Right atrium auricular region (tissue), 2 donors: ENCODE data around the gene ATG7. TPM values are rescaled to one million over a fixed set of nuclear protein-coding genes. Genes with fewer than 3 reads are reported as not detected.

Source experiments
- DNase-seq: peaks from one replicate; pipeline ENCODE4 v3.0.0-alpha.2; 2019; ENCODE audit warnings: low spot score
- H3K27ac ChIP-seq, 2 donors: fragments of 200-600 bp; sonication (generic); 1 replicate in 1 of 2; 2 replicates in 1 of 2; pipeline ENCODE4 v1.5.1; 2016 to 2019
- H3K27me3 ChIP-seq, 2 donors: fragments of 200-600 bp; sonication (generic); one replicate each; pipeline versions ENCODE4 v1.5.1 to v1.6.0; 2017 to 2019
- H3K36me3 ChIP-seq: fragments of 200-600 bp; sonication (generic); one replicate; pipeline ENCODE4 v1.5.1; 2016
- H3K4me1 ChIP-seq, 2 donors: fragments of 200-600 bp; sonication (generic); one replicate each; pipeline versions ENCODE4 v1.5.1 to v1.6.0; 2017 to 2019
- H3K4me3 ChIP-seq, 2 donors: fragments of 200-600 bp; sonication (generic); 1 replicate in 1 of 2; 2 replicates in 1 of 2; pipeline ENCODE4 v1.5.1; 2017 to 2019; ENCODE audit warnings: mild to moderate bottlenecking in 1 of 2, moderate library complexity in 1 of 2
- H3K9me3 ChIP-seq, 2 donors: fragments of 200-600 bp; sonication (generic); one replicate each; pipeline ENCODE4 v1.5.1; 2019
- CTCF ChIP-seq, 2 donors: fragments of 200-600 bp; sonication (generic); IDR thresholded peaks; one replicate each; pipeline ENCODE4 v1.5.1; 2019; ENCODE audit warnings: antibody characterized with exemption in 2 of 2
- total RNA-seq, 2 donors: library from RNA; depleted of rRNA; stranded (reverse); fragments of >200 nt; gene quantifications; one replicate each; pipeline ENCODE4 v1.1.0, GENCODE V29; 2016

ATG7 gene
- total RNA-seq, 2 donors from 2014 or later = 15.2 to 23.8 TPM

GRCh38 chr3:11371747-11372146, 99.5 kb downstream of the ATG7 start:
- Histone ChIP-seq H3K27ac (no peak overlapping the region), H3K27me3 (no peaks in the 10 kb centered on the region), H3K36me3 (no peaks in the 10 kb centered on the region), H3K4me3 (no peak overlapping the region), H3K4me1 (peaks cover 0 to 32% of the 10 kb centered on the region in 2 donors), H3K9me3 (no peaks in the 10 kb centered on the region)
- DNase-seq = no peak
- TF ChIP-seq CTCF (IDR thresholded peaks at IDR 0.05) = no peak

- DNase-seq = no peak
- H3K27ac ChIP-seq = no peak overlapping the region
- H3K36me3 ChIP-seq = no peaks in the 10 kb centered on the region
Measured at GRCh38 chr3:11373235-11373634, 101.0 kb downstream of the ATG7 start.

DNA sequence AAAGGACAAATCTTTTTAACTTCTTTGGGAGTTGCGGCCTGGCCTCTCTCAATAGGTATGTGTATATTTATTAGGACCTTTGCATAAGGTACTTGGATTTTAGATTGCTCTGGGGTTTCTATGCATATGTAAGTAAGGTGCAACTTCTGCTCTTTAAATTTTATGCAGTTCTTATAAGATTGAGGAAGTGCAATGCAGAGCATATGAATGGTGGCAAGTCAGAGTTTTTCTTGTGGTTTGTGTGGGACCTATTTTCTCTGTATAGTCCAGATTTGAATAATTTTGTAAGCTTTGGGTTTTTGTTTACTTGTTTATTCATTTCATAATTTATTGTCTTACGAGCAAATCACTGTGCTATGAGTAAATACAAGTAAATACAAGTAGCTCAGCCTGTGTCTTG, 101.5 kb downstream of the ATG7 start:
- H3K4me3 ChIP-seq = no peak overlapping the region
- H3K27ac ChIP-seq = no peak overlapping the region
- H3K9me3 ChIP-seq = no peaks in the 10 kb centered on the region
- no peaks in the 10 kb centered on the region for H3K36me3 ChIP-seq
- H3K27me3 ChIP-seq = no peaks in the 10 kb centered on the region
- no peak for TF ChIP-seq CTCF (IDR thresholded peaks at IDR 0.05)
- DNase-seq = no peak
- peaks cover 0 to 13% of the 10 kb centered on the region in 2 donors for H3K4me1 ChIP-seq

More at GRCh38 chr3:11373235-11373634, 101.0 kb downstream of the ATG7 start:
- H3K27me3 ChIP-seq = no peaks in the 10 kb centered on the region
- no peaks in the 10 kb centered on the region for H3K9me3 ChIP-seq
- H3K4me1 ChIP-seq = peaks cover 0 to 17% of the 10 kb centered on the region in 2 donors
- H3K4me3 ChIP-seq = no peak overlapping the region
- TF ChIP-seq CTCF (IDR thresholded peaks at IDR 0.05) = no peak

- no peaks in the 10 kb centered on the region for H3K36me3 ChIP-seq
- no peak overlapping the region for H3K27ac ChIP-seq
- no peak for DNase-seq
- H3K27me3 ChIP-seq = no peaks in the 10 kb centered on the region
- H3K4me1 ChIP-seq = peaks cover 0 to under 1% of the 10 kb centered on the region in 2 donors
- H3K4me3 ChIP-seq = no peak overlapping the region
- no peak for TF ChIP-seq CTCF (IDR thresholded peaks at IDR 0.05)
- H3K9me3 ChIP-seq = no peaks in the 10 kb centered on the region
Measured at GRCh38 chr3:11375333-11376088, 103.3 kb downstream of the ATG7 start.

GRCh38 chr3:11377719-11378118, 105.5 kb downstream of the ATG7 start:
- Histone ChIP-seq H3K27me3 (no peaks in the 10 kb centered on the region), H3K4me3 (no peak overlapping the region), H3K36me3 (no peaks in the 10 kb centered on the region), H3K9me3 (no peaks in the 10 kb centered on the region), H3K4me1 (no peaks in the 10 kb centered on the region), H3K27ac (no peak overlapping the region)
- no peak for DNase-seq
- TF ChIP-seq CTCF (IDR thresholded peaks at IDR 0.05) = no peak
